Measurements from ENCODE around the gene RILP.

GRCh38 chr17:1683459-1683858, 33.8 kb upstream of the RILP start:
- TF ChIP-seq EZH2 (IDR thresholded peaks at IDR 0.05): no peak
- TF ChIP-seq CTCF (IDR thresholded peaks at IDR 0.05 in 2 of 3, conservative IDR thresholded peaks at IDR 0.05 in 1 of 3; ENCODE audit: borderline replicate concordance in 1 of 3, insufficient read depth in 1 of 3, low read depth in 2 of 3, low read length in 2 of 3): no peak
- no peak for TF ChIP-seq POLR2A (IDR thresholded peaks at IDR 0.05; ENCODE audit: borderline replicate concordance, extremely low read depth, insufficient read depth, insufficient read length)
- no peak for TF ChIP-seq ATF3 (IDR thresholded peaks at IDR 0.05)

All from HCT116 (cell line).